Measurements from ENCODE around the gene NXPH3. TPM values are rescaled to one million over a fixed set of nuclear protein-coding genes. Genes with fewer than 3 reads are reported as not detected.

The NXPH3 gene
- total RNA-seq, 4 donors from 2014 or later, result 24.4 to 26.4 (median 25.0) TPM

DNA sequence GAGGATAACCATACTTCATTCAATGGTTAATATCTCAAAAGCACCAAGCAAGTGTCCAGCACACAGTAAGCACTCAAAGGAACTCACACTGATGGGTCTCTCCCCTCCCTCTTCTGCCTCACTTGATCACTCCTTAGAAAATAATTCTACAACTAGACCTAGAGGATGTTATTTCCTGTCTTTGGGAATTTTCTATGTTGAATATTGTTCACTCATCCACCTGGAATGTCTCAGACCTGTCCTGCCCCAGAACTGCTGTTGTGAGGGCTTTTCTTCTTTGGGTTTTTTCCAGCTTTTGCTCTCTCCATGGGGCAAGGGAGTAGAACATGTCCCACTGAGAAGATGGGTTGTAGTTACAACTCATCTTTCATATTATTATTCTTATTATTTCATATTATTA is 25.3 kb downstream of the NXPH3 start:
- peak overlapping the region in 3 of 4 donors; percentile 14 to 56 (median 34) for H3K27ac ChIP-seq
- no peaks in the 10 kb centered on the region for H3K9me3 ChIP-seq

DNA sequence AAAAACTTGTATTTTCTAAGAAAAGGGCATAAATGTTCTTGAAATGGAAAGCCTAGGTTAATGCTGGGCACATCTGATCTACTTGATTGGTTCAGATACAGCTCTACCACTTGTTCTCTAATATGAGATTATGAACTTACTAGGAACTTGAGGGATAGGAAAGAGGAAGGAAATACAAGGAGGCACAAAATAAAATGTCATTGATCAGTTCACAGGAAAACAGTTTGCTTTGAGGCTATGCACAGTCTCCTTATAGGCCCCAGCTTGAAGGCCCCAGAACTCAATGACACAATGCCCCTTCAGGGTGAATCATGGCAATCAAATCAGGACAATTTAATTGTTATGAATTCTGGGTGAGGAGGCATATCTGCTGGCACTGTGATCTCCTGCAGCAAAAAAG is 27.1 kb downstream of the NXPH3 start:
- TF ChIP-seq POLR2A (IDR thresholded peaks at IDR 0.05) (no peak), POLR2AphosphoS5 (IDR thresholded peaks at IDR 0.05) (no peak), EP300 (IDR thresholded peaks at IDR 0.05) (no peak)
- TF ChIP-seq, protein P1, sequence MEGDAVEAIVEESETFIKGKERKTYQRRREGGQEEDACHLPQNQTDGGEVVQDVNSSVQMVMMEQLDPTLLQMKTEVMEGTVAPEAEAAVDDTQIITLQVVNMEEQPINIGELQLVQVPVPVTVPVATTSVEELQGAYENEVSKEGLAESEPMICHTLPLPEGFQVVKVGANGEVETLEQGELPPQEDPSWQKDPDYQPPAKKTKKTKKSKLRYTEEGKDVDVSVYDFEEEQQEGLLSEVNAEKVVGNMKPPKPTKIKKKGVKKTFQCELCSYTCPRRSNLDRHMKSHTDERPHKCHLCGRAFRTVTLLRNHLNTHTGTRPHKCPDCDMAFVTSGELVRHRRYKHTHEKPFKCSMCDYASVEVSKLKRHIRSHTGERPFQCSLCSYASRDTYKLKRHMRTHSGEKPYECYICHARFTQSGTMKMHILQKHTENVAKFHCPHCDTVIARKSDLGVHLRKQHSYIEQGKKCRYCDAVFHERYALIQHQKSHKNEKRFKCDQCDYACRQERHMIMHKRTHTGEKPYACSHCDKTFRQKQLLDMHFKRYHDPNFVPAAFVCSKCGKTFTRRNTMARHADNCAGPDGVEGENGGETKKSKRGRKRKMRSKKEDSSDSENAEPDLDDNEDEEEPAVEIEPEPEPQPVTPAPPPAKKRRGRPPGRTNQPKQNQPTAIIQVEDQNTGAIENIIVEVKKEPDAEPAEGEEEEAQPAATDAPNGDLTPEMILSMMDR (IDR thresholded peaks at IDR 0.05), result no peak
- peaks cover 15 to 56% (median 19%) of the 10 kb centered on the region in 3 donors for H3K4me1 ChIP-seq
- no peaks in the 10 kb centered on the region for H3K9me3 ChIP-seq
- peak overlapping the region; percentile 40 to 56 (median 56) for H3K27ac ChIP-seq
- H3K4me3 ChIP-seq, result no peak overlapping the region
- no peaks in the 10 kb centered on the region for H3K27me3 ChIP-seq
- no peak for ATAC-seq
- peaks cover 7 to 100% of the 10 kb centered on the region in 2 donors for H3K36me3 ChIP-seq

More for the DNA sequence above, 25.3 kb downstream of the NXPH3 start:
- TF ChIP-seq POLR2A (IDR thresholded peaks at IDR 0.05), result no peak
- no peak for TF ChIP-seq EP300 (IDR thresholded peaks at IDR 0.05)
- TF ChIP-seq, protein P1 (IDR thresholded peaks at IDR 0.05), result no peak
- no peak for TF ChIP-seq POLR2AphosphoS5 (IDR thresholded peaks at IDR 0.05)
- peaks cover 17 to 73% (median 19%) of the 10 kb centered on the region in 3 donors for H3K4me1 ChIP-seq
- peaks cover 3 to 100% of the 10 kb centered on the region in 2 donors for H3K36me3 ChIP-seq
- no peak overlapping the region for H3K4me3 ChIP-seq
- no peaks in the 10 kb centered on the region for H3K27me3 ChIP-seq
- no peak for ATAC-seq

DNA sequence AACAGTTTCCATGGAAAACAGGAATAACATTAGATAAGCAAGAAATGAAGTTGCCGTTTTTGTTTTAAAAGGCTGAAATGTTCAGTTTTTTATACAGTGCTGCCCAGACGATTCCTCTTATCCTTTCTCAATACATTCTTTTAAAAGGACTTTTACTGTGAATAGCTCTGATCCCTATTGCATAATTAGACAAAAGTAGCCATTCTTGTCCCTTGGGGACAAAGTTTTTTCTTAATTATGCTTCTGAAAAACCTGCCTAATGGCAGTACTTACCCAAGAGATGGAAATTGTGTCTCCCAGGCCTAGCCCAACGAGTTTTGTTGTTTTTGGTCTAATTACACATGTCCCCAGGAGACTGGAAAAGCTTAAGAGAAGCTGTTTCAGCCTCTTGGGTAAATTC is 27.6 kb downstream of the NXPH3 start:
- WGBS, 2 donors (ENCODE audit: low coverage in 1 of 2), result 27 to 42% methylated on average over 3 of the region's 3 CpGs
- peak overlapping the region; percentile 40 to 63 (median 56) for H3K27ac ChIP-seq
- peak; percentile 44 for ATAC-seq
- no peak overlapping the region for H3K4me3 ChIP-seq
- H3K36me3 ChIP-seq, result peaks cover 7 to 100% of the 10 kb centered on the region in 2 donors
- no peak for TF ChIP-seq POLR2A (IDR thresholded peaks at IDR 0.05)
- no peak for TF ChIP-seq EP300 (IDR thresholded peaks at IDR 0.05)
- H3K4me1 ChIP-seq, result peaks cover 14 to 51% (median 19%) of the 10 kb centered on the region in 3 donors
- H3K9me3 ChIP-seq, result no peaks in the 10 kb centered on the region
- H3K27me3 ChIP-seq, result no peaks in the 10 kb centered on the region

DNA sequence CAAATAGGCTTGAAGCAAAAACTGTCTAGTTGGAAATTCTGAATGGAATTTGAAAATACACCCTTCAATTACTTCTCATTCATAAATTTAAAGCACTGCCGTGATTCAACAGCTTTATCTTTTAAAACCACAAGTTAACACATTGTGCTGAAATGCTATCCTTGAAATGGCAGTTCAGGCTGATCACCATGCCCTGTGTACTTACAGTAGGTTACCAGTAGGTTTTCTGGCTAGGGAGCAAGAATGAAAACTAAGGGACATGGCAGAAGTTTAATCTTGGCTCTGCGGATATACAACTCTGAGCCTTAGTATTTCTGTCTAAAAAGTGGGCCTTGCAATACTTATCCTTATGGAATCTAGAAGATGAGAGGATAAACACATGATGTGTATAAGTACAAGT is 28.0 kb downstream of the NXPH3 start:
- 43 to 60% methylated on average over 2 of the region's 2 CpGs for WGBS, 2 donors (ENCODE audit: low coverage in 1 of 2)
- H3K36me3 ChIP-seq, result peaks cover 7 to 100% of the 10 kb centered on the region in 2 donors
- H3K27ac ChIP-seq, result peak overlapping the region; percentile 40 to 63 (median 56)
- no peak for ATAC-seq
- no peaks in the 10 kb centered on the region for H3K27me3 ChIP-seq
- peaks cover 14 to 47% (median 19%) of the 10 kb centered on the region in 3 donors for H3K4me1 ChIP-seq
- no peak overlapping the region for H3K4me3 ChIP-seq
- TF ChIP-seq POLR2A (IDR thresholded peaks at IDR 0.05) (no peak), EP300 (IDR thresholded peaks at IDR 0.05) (no peak), POLR2AphosphoS5 (IDR thresholded peaks at IDR 0.05) (no peak)
- TF ChIP-seq, protein P1 (IDR thresholded peaks at IDR 0.05), result peak in 3 of 4 experiments; percentile 19 to 37 (median 32)
- no peaks in the 10 kb centered on the region for H3K9me3 ChIP-seq

DNA sequence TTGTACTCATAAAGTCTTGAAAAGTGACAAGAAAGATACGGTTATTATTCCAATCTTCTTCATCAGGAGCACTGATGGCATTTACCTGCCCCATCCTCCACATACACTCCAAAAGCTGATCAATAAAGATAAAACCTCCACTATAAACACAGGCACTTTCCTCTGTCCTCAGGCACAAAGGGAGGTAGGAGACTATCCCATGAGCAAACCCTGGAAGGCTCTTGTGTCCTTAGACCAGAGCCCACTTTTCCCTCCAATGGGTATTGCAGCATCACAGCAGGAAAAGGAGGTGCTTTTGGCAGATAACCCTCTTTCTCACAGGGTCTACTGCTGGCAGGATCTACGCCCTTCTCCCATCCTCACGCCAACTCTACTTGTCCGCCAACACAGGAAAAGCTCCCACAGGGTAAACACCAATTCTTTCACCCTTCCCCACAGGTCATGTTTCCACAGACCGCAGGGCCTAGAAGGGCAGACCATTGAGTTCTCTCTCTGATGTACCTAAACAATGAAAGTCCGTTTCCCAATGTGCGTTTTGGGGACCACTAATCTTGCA is 28.7 kb downstream of the NXPH3 start:
- H3K9me3 ChIP-seq, result no peaks in the 10 kb centered on the region
- WGBS, 2 donors (ENCODE audit: low coverage in 1 of 2), result 70 to 93% methylated on average over 3 to 7 of the region's 7 CpGs
- H3K27ac ChIP-seq, result peak overlapping the region in 3 of 4 donors; percentile 56 to 63 (median 56)
- H3K4me1 ChIP-seq, result peaks cover 14 to 42% (median 19%) of the 10 kb centered on the region in 3 donors
- peaks cover 7 to 100% of the 10 kb centered on the region in 2 donors for H3K36me3 ChIP-seq
- H3K27me3 ChIP-seq, result no peaks in the 10 kb centered on the region
- ATAC-seq, result no peak
- no peak for TF ChIP-seq EP300 (IDR thresholded peaks at IDR 0.05)
- no peak for TF ChIP-seq POLR2A (IDR thresholded peaks at IDR 0.05)
- TF ChIP-seq, protein P1 (IDR thresholded peaks at IDR 0.05), result no peak
- no peak for TF ChIP-seq POLR2AphosphoS5 (IDR thresholded peaks at IDR 0.05)
- H3K4me3 ChIP-seq, result no peak overlapping the region
